ENCODE results near the gene CEACAM8.

DNA sequence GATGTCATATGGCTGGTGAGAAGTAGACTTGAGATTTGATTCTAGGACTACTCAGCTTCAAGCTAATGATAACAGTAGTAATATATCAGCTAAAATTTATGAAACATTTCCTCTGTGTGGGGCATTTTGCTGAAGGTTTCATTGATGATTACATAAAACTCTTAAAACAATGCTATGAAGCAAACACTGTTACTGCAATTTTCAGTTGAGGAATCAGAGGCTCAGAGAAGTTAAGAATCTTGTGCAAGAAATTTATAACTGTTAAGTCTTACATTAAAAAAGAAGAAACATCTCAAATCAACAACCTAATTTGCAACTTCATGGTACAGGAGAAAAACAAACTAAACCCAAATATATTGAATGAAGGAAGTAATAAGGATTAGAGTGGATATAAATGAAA is 10.3 kb downstream of the CEACAM8 start:
- TF ChIP-seq, protein P1, sequence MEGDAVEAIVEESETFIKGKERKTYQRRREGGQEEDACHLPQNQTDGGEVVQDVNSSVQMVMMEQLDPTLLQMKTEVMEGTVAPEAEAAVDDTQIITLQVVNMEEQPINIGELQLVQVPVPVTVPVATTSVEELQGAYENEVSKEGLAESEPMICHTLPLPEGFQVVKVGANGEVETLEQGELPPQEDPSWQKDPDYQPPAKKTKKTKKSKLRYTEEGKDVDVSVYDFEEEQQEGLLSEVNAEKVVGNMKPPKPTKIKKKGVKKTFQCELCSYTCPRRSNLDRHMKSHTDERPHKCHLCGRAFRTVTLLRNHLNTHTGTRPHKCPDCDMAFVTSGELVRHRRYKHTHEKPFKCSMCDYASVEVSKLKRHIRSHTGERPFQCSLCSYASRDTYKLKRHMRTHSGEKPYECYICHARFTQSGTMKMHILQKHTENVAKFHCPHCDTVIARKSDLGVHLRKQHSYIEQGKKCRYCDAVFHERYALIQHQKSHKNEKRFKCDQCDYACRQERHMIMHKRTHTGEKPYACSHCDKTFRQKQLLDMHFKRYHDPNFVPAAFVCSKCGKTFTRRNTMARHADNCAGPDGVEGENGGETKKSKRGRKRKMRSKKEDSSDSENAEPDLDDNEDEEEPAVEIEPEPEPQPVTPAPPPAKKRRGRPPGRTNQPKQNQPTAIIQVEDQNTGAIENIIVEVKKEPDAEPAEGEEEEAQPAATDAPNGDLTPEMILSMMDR (IDR thresholded peaks at IDR 0.05) = no peak
- no peak for TF ChIP-seq EZH2 (IDR thresholded peaks at IDR 0.05; ENCODE audit: borderline replicate concordance, insufficient read depth, low read depth, low read length, poor library complexity, severe bottlenecking)

Data from B cell (primary cell).